Esophagus muscularis mucosa (tissue), 4 donors: Measurements from ENCODE around the gene FAN1.

Source experiments
- EP300 ChIP-seq: sonication (generic); formaldehyde crosslinking; IDR thresholded peaks from one replicate; pipeline ENCODE4 v1.6.1; 2017; ENCODE audit warnings: antibody characterized with exemption
- POLR2A ChIP-seq: fragments of 450-650 bp; IDR thresholded peaks from one replicate; pipeline ENCODE4 v1.6.1; 2017; ENCODE audit warnings: antibody characterized with exemption, moderate library complexity, mild to moderate bottlenecking, low read depth
- POLR2AphosphoS5 ChIP-seq, 2 donors: sonication (generic); formaldehyde crosslinking; IDR thresholded peaks; one replicate each; pipeline ENCODE4 v1.6.1; 2017; ENCODE audit warnings: antibody characterized with exemption in 2 of 2
- TF ChIP-seq, protein P1 (sequence below), 3 experiments: fragments of 200-600 bp in 2 of 3; fragments of 450-650 bp in 1 of 3; sonication (generic) in 2 of 3; IDR thresholded peaks; one replicate each; pipeline ENCODE4 v1.5.1; 2017 to 2019; ENCODE audit warnings: antibody characterized with exemption in 3 of 3, mild to moderate bottlenecking in 2 of 3, moderate library complexity in 1 of 3

DNA sequence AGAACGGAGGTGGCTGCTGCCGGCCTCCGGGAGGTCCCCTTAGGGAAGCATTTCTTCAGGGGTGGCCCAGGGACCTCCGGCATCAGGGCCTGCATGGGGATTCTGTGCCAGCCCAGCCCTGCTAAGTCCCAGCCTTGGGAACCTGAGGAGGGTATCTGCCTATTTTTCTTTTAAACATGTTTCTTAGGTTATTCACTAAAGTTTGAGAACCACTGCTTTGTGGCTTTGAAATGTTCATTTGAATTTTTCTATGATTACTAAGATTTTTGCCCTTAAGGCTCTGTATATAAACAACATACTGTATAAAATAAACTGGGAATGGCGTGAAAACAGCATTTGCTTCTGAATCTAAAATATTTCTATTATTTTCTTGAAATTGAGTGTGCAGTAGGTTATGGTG lies 24.4 kb downstream of the FAN1 start:
- TF ChIP-seq POLR2A (no peak), EP300 (no peak), POLR2AphosphoS5 (IDR thresholded peaks at IDR 0.05) (no peak)
- TF ChIP-seq, protein P1, sequence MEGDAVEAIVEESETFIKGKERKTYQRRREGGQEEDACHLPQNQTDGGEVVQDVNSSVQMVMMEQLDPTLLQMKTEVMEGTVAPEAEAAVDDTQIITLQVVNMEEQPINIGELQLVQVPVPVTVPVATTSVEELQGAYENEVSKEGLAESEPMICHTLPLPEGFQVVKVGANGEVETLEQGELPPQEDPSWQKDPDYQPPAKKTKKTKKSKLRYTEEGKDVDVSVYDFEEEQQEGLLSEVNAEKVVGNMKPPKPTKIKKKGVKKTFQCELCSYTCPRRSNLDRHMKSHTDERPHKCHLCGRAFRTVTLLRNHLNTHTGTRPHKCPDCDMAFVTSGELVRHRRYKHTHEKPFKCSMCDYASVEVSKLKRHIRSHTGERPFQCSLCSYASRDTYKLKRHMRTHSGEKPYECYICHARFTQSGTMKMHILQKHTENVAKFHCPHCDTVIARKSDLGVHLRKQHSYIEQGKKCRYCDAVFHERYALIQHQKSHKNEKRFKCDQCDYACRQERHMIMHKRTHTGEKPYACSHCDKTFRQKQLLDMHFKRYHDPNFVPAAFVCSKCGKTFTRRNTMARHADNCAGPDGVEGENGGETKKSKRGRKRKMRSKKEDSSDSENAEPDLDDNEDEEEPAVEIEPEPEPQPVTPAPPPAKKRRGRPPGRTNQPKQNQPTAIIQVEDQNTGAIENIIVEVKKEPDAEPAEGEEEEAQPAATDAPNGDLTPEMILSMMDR (IDR thresholded peaks at IDR 0.05) = no peak
